BLaER1 treated with 17β-estradiol and CSF1 and Interleukin-3, amounts not matched to agents 10 nM and 100 nM (cell line): ENCODE data around the gene CDH6.

Experiments
- H3K27ac ChIP-seq, 11 experiments: shearing (Covaris generic); formaldehyde crosslinking; 2 replicates each; pipeline ENCODE4 v1.8.1; 2022
- H3K27me3 ChIP-seq, 11 experiments: shearing (Covaris generic); formaldehyde crosslinking; 2 replicates each; pipeline ENCODE4 v1.8.1; 2022
- H3K36me3 ChIP-seq, 11 experiments: shearing (Covaris generic); formaldehyde crosslinking; 2 replicates each; pipeline ENCODE4 v1.8.1; 2022
- H3K4me1 ChIP-seq, 10 experiments: shearing (Covaris generic); formaldehyde crosslinking; 2 replicates each; pipeline ENCODE4 v1.8.1; 2022
- H3K4me2 ChIP-seq, 11 experiments: shearing (Covaris generic); formaldehyde crosslinking; 2 replicates each; pipeline ENCODE4 v1.8.1; 2022
- H3K4me3 ChIP-seq, 10 experiments: shearing (Covaris generic); formaldehyde crosslinking; 2 replicates each; pipeline ENCODE4 v1.8.1; 2022
- H3K9ac ChIP-seq, 11 experiments: shearing (Covaris generic); formaldehyde crosslinking; 2 replicates each; pipeline ENCODE4 v1.8.1; 2022
- H3K9me3 ChIP-seq, 11 experiments: shearing (Covaris generic); formaldehyde crosslinking; replicated peaks in 1 of 11; 2 replicates each; pipeline ENCODE4 v1.8.1; 2022
- H4K20me1 ChIP-seq, 11 experiments: shearing (Covaris generic); formaldehyde crosslinking; 2 replicates each; pipeline ENCODE4 v1.8.1; 2022
- Cebpa-rat ChIP-seq, 11 experiments: shearing (Covaris generic); IDR thresholded peaks; 2 replicates each; pipeline ENCODE4 v1.8.1; 2022

Gene CDH6

GRCh38 chr5:31365776-31366175, 172.3 kb downstream of the CDH6 start:
- H3K4me3 ChIP-seq: no peak overlapping the region
- peaks cover 0 to 12% (median 7%) of the 10 kb centered on the region in 11 experiments; a peak in 11 of 22 replicates for H3K9me3 ChIP-seq
- no peaks in the 10 kb centered on the region for H4K20me1 ChIP-seq
- H3K36me3 ChIP-seq: no peaks in the 10 kb centered on the region
- H3K4me1 ChIP-seq: peaks cover 0 to 12% (median 0%) of the 10 kb centered on the region in 10 experiments; a peak in 7 of 20 replicates
- no peak for TF ChIP-seq Cebpa-rat (IDR thresholded peaks at IDR 0.05)
- H3K27me3 ChIP-seq: no peaks in the 10 kb centered on the region
- H3K27ac ChIP-seq: no peak overlapping the region
- no peak overlapping the region for H3K4me2 ChIP-seq
- H3K9ac ChIP-seq: no peak overlapping the region

GRCh38 chr5:31366941-31367340, 173.5 kb downstream of the CDH6 start:
- Histone ChIP-seq H3K4me1 (peaks cover 0 to 12% (median 0%) of the 10 kb centered on the region in 10 experiments; a peak in 7 of 20 replicates), H3K27ac (no peak overlapping the region)

DNA sequence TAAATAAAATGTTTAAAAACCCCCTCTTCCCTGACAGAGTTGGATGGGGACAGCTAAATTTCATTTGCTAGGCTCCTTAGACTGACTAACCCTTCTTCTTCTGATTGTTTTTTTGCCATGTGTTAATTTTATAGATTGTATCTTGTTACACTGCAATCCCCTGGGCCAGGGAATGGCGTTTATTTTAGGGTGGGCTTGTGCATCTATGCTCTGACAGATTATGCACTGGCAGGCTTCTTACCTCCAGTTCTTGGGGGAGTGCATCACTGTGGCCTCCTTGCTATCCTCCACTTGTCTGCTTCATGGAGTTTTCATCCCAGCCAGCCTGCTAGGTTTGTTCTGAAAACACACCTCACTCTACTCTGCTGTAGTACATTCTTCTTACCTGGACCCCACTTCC, 178.6 kb downstream of the CDH6 start:
- Histone ChIP-seq H4K20me1 (no peaks in the 10 kb centered on the region), H3K4me1 (peaks cover 0 to 9% (median 5%) of the 10 kb centered on the region in 10 experiments; a peak in 12 of 20 replicates), H3K9me3 (no peaks in the 10 kb centered on the region), H3K9ac (no peak overlapping the region), H3K4me2 (no peak overlapping the region), H3K36me3 (no peaks in the 10 kb centered on the region), H3K27ac (no peak overlapping the region), H3K4me3 (no peak overlapping the region), H3K27me3 (no peaks in the 10 kb centered on the region)
- no peak for TF ChIP-seq Cebpa-rat (IDR thresholded peaks at IDR 0.05)

More at GRCh38 chr5:31366941-31367340, 173.5 kb downstream of the CDH6 start:
- no peak for TF ChIP-seq Cebpa-rat (IDR thresholded peaks at IDR 0.05)
- no peaks in the 10 kb centered on the region for H3K27me3 ChIP-seq
- peaks cover 0 to 12% (median 7%) of the 10 kb centered on the region in 11 experiments; a peak in 11 of 22 replicates for H3K9me3 ChIP-seq
- H3K9ac ChIP-seq: no peak overlapping the region
- H4K20me1 ChIP-seq: no peaks in the 10 kb centered on the region
- no peaks in the 10 kb centered on the region for H3K36me3 ChIP-seq
- H3K4me3 ChIP-seq: no peak overlapping the region
- H3K4me2 ChIP-seq: no peak overlapping the region

- Histone ChIP-seq H3K27ac (no peak overlapping the region), H3K4me2 (no peak overlapping the region), H3K27me3 (no peaks in the 10 kb centered on the region), H4K20me1 (no peaks in the 10 kb centered on the region), H3K9ac (no peak overlapping the region), H3K36me3 (no peaks in the 10 kb centered on the region), H3K4me3 (no peak overlapping the region), H3K4me1 (peaks cover 0 to 14% (median 8%) of the 10 kb centered on the region in 10 experiments; a peak in 17 of 20 replicates), H3K9me3 (no peaks in the 10 kb centered on the region)
- no peak for TF ChIP-seq Cebpa-rat (IDR thresholded peaks at IDR 0.05)
Observed at GRCh38 chr5:31375999-31376720, 182.7 kb downstream of the CDH6 start.

DNA sequence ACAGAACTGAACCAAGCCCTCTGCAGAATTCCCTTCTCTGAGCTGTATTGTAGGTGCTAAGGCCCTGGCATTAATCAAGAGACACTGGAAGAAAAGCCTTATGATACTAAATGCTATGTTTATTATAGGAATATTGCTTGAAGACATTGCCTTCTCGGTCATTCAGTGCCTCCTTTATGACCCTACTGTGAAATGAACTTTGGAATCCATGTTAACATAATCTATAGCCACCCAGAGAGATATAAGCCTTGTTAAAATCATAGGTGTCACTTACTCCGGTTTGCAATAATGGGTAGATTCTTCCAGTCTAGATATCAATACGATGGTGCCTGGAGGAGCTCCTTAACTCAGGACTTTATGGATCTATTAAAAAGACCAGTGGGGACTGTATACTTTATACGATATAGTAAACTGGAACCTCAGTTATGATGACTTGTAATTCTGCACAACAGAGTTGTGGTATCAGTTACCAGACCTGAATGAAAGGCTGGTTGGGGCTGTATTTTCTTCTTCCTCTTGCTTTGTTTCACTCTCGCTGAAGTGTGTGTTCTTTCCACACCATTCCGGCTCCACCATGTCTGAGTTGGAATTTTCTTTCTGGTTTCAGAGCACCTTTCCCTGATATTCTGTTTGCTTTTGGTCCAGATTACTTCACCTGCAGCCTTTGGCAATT, 183.9 kb downstream of the CDH6 start:
- Histone ChIP-seq H4K20me1 (no peaks in the 10 kb centered on the region), H3K36me3 (no peaks in the 10 kb centered on the region), H3K4me1 (peaks cover 12 to 26% (median 20%) of the 10 kb centered on the region in 10 experiments), H3K9me3 (no peaks in the 10 kb centered on the region), H3K27me3 (no peaks in the 10 kb centered on the region), H3K4me2 (no peak overlapping the region), H3K4me3 (no peak overlapping the region), H3K9ac (no peak overlapping the region), H3K27ac (no peak overlapping the region)
- TF ChIP-seq Cebpa-rat (IDR thresholded peaks at IDR 0.05): no peak

GRCh38 chr5:31378136-31378535, 184.7 kb downstream of the CDH6 start:
- Histone ChIP-seq H3K9me3 (no peaks in the 10 kb centered on the region), H3K4me3 (no peak overlapping the region), H3K9ac (no peak overlapping the region), H3K4me1 (peaks cover 14 to 33% (median 27%) of the 10 kb centered on the region in 10 experiments), H4K20me1 (no peaks in the 10 kb centered on the region), H3K4me2 (no peak overlapping the region), H3K36me3 (no peaks in the 10 kb centered on the region), H3K27ac (no peak overlapping the region), H3K27me3 (no peaks in the 10 kb centered on the region)
- TF ChIP-seq Cebpa-rat (IDR thresholded peaks at IDR 0.05): no peak
